ENCODE measurements around the gene CD99. TPM values are rescaled to one million over a fixed set of nuclear protein-coding genes. Genes with fewer than 3 reads are reported as not detected.

CD99 gene
- total and polyA plus RNA-seq, 2 of the 13 experiments (the other 11 are each of a cell fraction or from before 2014, with no cell fraction given) = 78.8 to 111 TPM

- TF ChIP-seq KAT7 (CRISPR knock-in tag; IDR thresholded peaks at IDR 0.05; ENCODE audit: borderline replicate concordance) = peak; percentile 68
- no peak for TF ChIP-seq EZH2 (conservative IDR thresholded peaks at IDR 0.05; ENCODE audit: low read depth, low read length)
- no peak for TF ChIP-seq HNF1A (IDR thresholded peaks at IDR 0.05; ENCODE audit: low read depth)
- TF ChIP-seq HNF1A (CRISPR knock-in tag; IDR thresholded peaks at IDR 0.05; ENCODE audit: borderline replicate concordance) = peak; percentile 61; the same call in 1 of the 2 replicates
- TF ChIP-seq HMGXB4 (CRISPR knock-in tag; IDR thresholded peaks at IDR 0.05; ENCODE audit: borderline replicate concordance in 1 of 2, low read depth in 1 of 2) = no peak; a peak in 1 of 4 replicates
- TF ChIP-seq ZBTB39 (CRISPR knock-in tag; IDR thresholded peaks at IDR 0.05) = peak; percentile 41; the same call in 1 of the 2 replicates
- TF ChIP-seq AHDC1 (CRISPR knock-in tag; IDR thresholded peaks at IDR 0.05; ENCODE audit: borderline replicate concordance) = 0 out of 2 replicates have a peak, but pooled peaks have one; percentile 64
- 0 out of 2 replicates have a peak, but pooled peaks have one; percentile 53 for TF ChIP-seq RARA (CRISPR knock-in tag; IDR thresholded peaks at IDR 0.05)
- TF ChIP-seq MIXL1 (CRISPR knock-in tag; IDR thresholded peaks at IDR 0.05) = 0 out of 2 replicates have a peak, but pooled peaks have one; percentile 31
- TF ChIP-seq GATAD2A (CRISPR knock-in tag; IDR thresholded peaks at IDR 0.05) = peak; percentile 77
- peak; percentile 43 for TF ChIP-seq DRAP1 (CRISPR knock-in tag; IDR thresholded peaks at IDR 0.05)
- no peak for TF ChIP-seq DDIT3 (CRISPR knock-in tag; IDR thresholded peaks at IDR 0.05)
Observed at GRCh38 chrX:2654436-2655340, 36.4 kb upstream of the CD99 start (continued).

Measured in HepG2 (cell line).